ENCODE data around the gene MS4A2.
"Not testable (repeated sequence)": the region's sequence is repeated elsewhere in the genome, so short reads cannot be mapped to it uniquely, and the experiment has no call there.

Gene MS4A2

DNA sequence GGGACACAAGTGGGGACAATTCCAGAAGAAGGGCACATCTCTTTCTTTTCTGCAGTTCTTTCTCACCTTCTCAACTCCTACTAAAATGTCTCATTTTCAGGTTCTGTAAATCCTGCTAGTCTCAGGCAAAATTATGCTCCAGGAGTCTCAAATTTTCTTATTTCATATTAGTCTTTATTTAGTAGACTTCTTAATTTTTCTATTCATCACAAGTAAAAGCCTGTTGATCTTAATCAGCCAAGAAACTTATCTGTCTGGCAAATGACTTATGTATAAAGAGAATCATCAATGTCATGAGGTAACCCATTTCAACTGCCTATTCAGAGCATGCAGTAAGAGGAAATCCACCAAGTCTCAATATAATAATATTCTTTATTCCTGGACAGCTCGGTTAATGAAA, at the start of gene MS4A2:
MS4A2 (plus strand) TSS at position 301 of the 400 bp plus-strand sequence. CDS start 102 bp downstream, outside the sequence.
- no peak within 1 kb of the TSS for H3K27ac ChIP-seq (ENCODE audit: low read depth, low read length)
- H3K4me1 ChIP-seq (ENCODE audit: insufficient read depth, low read length) = no peaks in the 10 kb centered on the region

DNA sequence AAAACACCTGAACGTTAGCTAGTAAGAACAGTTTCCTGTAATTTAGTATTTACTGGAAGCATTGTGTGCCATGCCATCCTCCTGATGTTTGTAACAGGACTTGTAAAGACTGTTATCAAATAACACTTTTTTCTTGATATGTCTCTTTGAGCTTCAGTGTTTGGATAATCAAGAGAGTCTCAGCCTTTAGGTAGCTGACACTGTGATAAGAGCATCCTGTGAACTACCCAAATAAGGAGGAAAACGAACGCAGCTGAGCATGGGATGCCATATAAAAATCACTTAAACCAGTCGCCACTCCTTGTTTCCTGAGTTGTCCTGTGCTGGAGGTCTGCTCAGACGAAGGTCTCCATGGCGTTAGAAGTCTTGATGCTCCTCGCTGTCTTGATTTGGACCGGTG, 48.4 kb upstream of the MS4A2 start, which contains the start of gene OOSP2:
OOSP2 (plus strand) TSS at position 301 of the 400 bp plus-strand sequence; CDS start at position 352, 51 bp downstream.
- Histone ChIP-seq H3K27me3 (ENCODE audit: control insufficient read depth in 1 of 2, insufficient read depth in 2 of 2, low read length in 2 of 2) (no peaks in the 10 kb centered on the region), H3K4me3 (ENCODE audit: low read depth in 1 of 2, low read length in 2 of 2) (no peak within 1 kb of the TSS), H3K9me3 (ENCODE audit: low read length) (no peaks in the 10 kb centered on the region), H3K36me3 (ENCODE audit: insufficient read depth, low read length) (no peaks in the 10 kb centered on the region), H3K4me1 (ENCODE audit: insufficient read depth, low read length) (no peaks in the 10 kb centered on the region), H3K9ac (ENCODE audit: low read length) (no peak within 1 kb of the TSS), H3K27ac (ENCODE audit: low read depth, low read length) (no peak within 1 kb of the TSS)

More for the DNA sequence above, at the start of gene MS4A2:
- Histone ChIP-seq H3K4me3 (ENCODE audit: low read depth in 1 of 2, low read length in 2 of 2) (no peak within 1 kb of the TSS), H3K27me3 (ENCODE audit: control insufficient read depth in 1 of 2, insufficient read depth in 2 of 2, low read length in 2 of 2) (no peaks in the 10 kb centered on the region), H3K36me3 (ENCODE audit: insufficient read depth, low read length) (no peaks in the 10 kb centered on the region), H3K9me3 (ENCODE audit: low read length) (no peaks in the 10 kb centered on the region), H3K9ac (ENCODE audit: low read length) (no peak within 1 kb of the TSS)

DNA sequence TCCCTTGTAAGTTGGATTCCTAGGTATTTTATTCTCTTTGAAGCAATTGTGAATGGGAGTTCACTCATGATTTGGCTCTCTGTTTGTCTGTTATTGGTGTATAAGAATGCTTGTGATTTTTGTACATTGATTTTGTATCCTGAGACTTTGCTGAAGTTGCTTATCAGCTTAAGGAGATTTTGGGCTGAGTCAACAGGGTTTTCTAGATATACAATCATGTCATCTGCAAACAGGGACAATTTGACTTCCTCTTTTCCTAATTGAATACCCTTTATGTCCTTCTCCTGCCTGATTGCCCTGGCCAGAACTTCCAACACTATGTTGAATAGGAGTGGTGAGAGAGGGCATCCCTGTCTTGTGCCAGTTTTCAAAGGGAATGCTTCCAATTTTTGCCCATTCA, 38.0 kb upstream of the MS4A2 start:
- H3K9ac ChIP-seq (ENCODE audit: low read length); H3K27ac ChIP-seq (ENCODE audit: low read depth, low read length); H3K9me3 ChIP-seq (ENCODE audit: low read length); H3K4me3 ChIP-seq (ENCODE audit: low read depth in 1 of 2, low read length in 2 of 2); H3K27me3 ChIP-seq (ENCODE audit: control insufficient read depth in 1 of 2, insufficient read depth in 2 of 2, low read length in 2 of 2); H3K36me3 ChIP-seq (ENCODE audit: insufficient read depth, low read length); H3K4me1 ChIP-seq (ENCODE audit: insufficient read depth, low read length): not testable (repeated sequence)

DNA sequence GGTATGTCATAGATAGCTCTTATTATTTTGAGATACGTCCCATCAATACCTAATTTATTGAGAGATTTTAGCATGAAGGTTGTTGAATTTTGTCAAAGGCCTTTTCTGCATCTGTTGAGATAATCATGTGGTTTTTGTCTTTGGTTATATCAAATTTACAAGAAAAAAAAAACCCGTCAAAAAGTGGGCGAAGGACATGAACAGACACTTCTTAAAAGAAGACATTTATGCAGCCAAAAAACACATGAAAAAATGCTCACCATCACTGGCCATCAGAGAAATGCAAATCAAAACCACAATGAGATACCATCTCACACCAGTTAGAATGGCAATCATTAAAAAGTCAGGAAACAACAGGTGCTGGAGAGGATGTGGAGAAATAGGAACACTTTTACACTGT, 37.6 kb upstream of the MS4A2 start:
- not testable (repeated sequence) for H3K4me1 ChIP-seq (ENCODE audit: insufficient read depth, low read length); H3K36me3 ChIP-seq (ENCODE audit: insufficient read depth, low read length); H3K9ac ChIP-seq (ENCODE audit: low read length); H3K27ac ChIP-seq (ENCODE audit: low read depth, low read length); H3K9me3 ChIP-seq (ENCODE audit: low read length); H3K27me3 ChIP-seq (ENCODE audit: control insufficient read depth in 1 of 2, insufficient read depth in 2 of 2, low read length in 2 of 2); H3K4me3 ChIP-seq (ENCODE audit: low read depth in 1 of 2, low read length in 2 of 2)

DNA sequence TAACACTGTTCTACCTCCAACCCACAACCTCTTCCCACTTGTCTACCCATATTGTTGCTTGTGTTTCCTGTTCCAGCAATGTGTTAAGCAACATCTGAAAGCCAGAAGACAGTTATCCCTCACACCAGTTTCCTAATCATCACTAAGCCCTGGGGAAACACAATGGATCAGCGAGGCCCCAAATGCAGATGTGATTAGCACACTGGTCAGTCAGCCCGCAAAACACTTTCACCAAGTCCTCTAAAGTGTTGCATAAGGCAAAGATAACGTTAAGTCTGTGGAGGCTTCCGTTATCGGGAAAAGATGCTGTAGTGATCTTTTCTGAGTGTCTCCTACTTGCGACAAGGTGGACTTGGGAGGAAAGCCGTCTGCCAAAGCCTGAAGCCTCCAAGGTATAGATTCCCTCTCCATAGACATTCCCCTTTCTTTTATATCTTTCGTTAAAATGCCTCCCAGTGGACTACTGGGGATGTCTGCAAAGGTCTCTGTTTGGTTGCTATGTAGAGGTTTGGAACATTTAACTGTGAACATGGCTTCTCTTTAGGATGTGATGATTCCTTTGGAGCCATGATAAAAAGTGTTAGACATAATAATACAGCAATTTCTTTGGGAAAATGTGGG, 32.0 kb upstream of the MS4A2 start, which contains the start of gene MS4A3:
MS4A3 (plus strand) TSS at position 317 of the 621 bp plus-strand sequence. CDS start 4,496 bp downstream, outside the sequence.
- Histone ChIP-seq H3K27me3 (ENCODE audit: control insufficient read depth in 1 of 2, insufficient read depth in 2 of 2, low read length in 2 of 2) (no peaks in the 10 kb centered on the region), H3K4me1 (ENCODE audit: insufficient read depth, low read length) (no peaks in the 10 kb centered on the region), H3K9ac (ENCODE audit: low read length) (no peak within 1 kb of the TSS), H3K27ac (ENCODE audit: low read depth, low read length) (no peak within 1 kb of the TSS), H3K9me3 (ENCODE audit: low read length) (no peaks in the 10 kb centered on the region), H3K36me3 (ENCODE audit: insufficient read depth, low read length) (no peaks in the 10 kb centered on the region), H3K4me3 (ENCODE audit: low read depth in 1 of 2, low read length in 2 of 2) (no peak within 1 kb of the TSS)

DNA sequence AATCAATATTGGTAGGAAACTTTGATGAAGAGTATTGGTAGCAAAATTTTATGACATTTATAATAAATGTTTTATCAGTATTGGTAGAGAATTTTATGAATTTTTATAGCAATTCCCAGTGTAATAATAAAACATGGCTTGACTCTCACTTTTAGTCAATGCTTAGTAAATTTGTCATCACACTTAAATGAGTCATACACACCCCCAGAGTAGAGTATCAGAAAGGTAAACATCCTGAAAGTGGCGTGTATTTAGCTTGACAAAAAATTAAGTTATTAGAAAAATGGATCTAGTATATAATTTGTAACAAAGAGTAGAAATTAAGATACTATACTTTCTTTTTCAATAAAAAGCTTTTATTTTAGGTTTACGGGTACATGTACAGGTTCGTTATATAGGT, 29.4 kb upstream of the MS4A2 start:
- Histone ChIP-seq H3K9ac (ENCODE audit: low read length) (no peak overlapping the region), H3K4me1 (ENCODE audit: insufficient read depth, low read length) (no peaks in the 10 kb centered on the region), H3K4me3 (ENCODE audit: low read depth in 1 of 2, low read length in 2 of 2) (no peak overlapping the region), H3K36me3 (ENCODE audit: insufficient read depth, low read length) (no peaks in the 10 kb centered on the region), H3K27ac (ENCODE audit: low read depth, low read length) (no peak overlapping the region), H3K9me3 (ENCODE audit: low read length) (no peaks in the 10 kb centered on the region), H3K27me3 (ENCODE audit: control insufficient read depth in 1 of 2, insufficient read depth in 2 of 2, low read length in 2 of 2) (no peaks in the 10 kb centered on the region)

DNA sequence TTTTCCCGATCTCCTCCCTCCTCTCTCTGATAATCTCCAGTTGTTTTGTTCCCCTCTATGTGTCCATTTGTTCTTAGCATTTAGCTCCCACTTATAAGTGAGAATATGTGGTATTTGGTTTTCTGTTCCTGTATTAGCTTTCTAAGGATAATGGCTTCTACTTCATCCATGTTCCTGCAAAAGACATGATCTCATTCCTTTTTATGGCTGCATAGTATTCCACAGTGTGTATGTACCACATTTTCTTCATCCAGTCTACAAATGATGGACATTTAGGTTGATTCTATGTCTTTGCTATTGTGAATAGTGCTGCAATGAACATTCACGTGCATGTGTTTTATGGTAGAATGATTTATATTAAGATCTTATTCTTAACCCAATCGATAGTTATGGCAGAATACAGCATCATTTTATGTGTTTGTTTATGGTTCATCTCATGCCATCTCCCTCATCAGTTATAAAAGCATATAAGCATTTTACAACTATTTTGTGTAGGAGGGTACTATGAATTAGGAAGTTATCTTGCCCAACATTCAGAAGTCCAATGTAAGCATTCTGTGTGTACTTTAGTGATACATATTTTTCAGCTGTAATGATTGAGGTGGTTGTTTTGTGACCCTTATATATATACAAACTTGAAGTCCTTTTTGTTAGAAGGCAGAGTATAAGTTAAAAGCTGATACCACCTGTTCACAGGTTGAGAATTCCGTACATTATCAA, 28.8 kb upstream of the MS4A2 start:
- no peak overlapping the region for H3K9ac ChIP-seq (ENCODE audit: low read length)
- H3K36me3 ChIP-seq (ENCODE audit: insufficient read depth, low read length) = no peaks in the 10 kb centered on the region
- H3K4me1 ChIP-seq (ENCODE audit: insufficient read depth, low read length) = no peaks in the 10 kb centered on the region
- no peaks in the 10 kb centered on the region for H3K27me3 ChIP-seq (ENCODE audit: control insufficient read depth in 1 of 2, insufficient read depth in 2 of 2, low read length in 2 of 2)
- H3K27ac ChIP-seq (ENCODE audit: low read depth, low read length) = no peak overlapping the region
- H3K4me3 ChIP-seq (ENCODE audit: low read depth in 1 of 2, low read length in 2 of 2) = no peak overlapping the region
- H3K9me3 ChIP-seq (ENCODE audit: low read length) = no peaks in the 10 kb centered on the region

DNA sequence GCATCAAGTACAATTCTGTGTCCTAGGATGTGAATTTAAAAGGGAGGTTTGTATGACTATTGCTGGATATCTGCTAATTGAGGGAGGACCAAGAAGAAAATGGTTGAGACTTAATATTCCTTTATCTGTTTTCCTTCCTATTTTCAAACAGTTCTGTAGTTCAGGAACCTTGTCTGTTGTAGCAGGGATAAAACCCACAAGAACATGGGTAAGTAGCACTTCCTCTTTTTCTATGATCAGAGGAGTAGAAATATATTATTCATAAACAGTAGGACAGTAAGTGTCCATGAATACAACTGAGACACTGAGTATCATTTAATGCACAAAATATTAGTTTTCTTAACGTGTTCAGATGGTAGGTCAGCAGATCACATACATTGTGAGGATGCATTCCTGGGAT, 24.4 kb upstream of the MS4A2 start:
- no peak overlapping the region for H3K27ac ChIP-seq (ENCODE audit: low read depth, low read length)
- no peaks in the 10 kb centered on the region for H3K27me3 ChIP-seq (ENCODE audit: control insufficient read depth in 1 of 2, insufficient read depth in 2 of 2, low read length in 2 of 2)
- H3K4me1 ChIP-seq (ENCODE audit: insufficient read depth, low read length) = no peaks in the 10 kb centered on the region
- H3K9me3 ChIP-seq (ENCODE audit: low read length) = no peaks in the 10 kb centered on the region
- H3K4me3 ChIP-seq (ENCODE audit: low read depth in 1 of 2, low read length in 2 of 2) = no peak overlapping the region
- no peak overlapping the region for H3K9ac ChIP-seq (ENCODE audit: low read length)
- H3K36me3 ChIP-seq (ENCODE audit: insufficient read depth, low read length) = no peaks in the 10 kb centered on the region

DNA sequence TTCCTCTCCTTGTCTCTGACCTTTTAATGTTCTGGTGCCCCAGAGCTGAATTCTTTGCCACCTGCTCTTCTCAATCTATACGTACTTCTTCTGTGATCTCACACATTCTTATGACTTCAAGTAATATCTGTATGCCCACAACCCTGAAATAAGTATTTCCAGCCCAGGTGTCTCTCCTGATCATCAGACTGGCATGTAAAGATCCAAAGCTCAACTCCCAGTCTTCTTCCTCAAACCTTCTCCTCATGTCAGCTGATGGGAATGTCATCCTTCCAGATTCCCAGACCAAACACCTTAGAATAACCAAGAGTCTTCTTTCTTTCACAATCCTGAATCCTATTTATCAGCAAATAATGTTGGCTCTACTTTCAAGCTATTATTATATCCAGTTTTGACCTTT, 22.7 kb upstream of the MS4A2 start:
- Histone ChIP-seq H3K9ac (ENCODE audit: low read length) (no peak overlapping the region), H3K36me3 (ENCODE audit: insufficient read depth, low read length) (no peaks in the 10 kb centered on the region), H3K9me3 (ENCODE audit: low read length) (no peaks in the 10 kb centered on the region), H3K27me3 (ENCODE audit: control insufficient read depth in 1 of 2, insufficient read depth in 2 of 2, low read length in 2 of 2) (no peaks in the 10 kb centered on the region), H3K4me3 (ENCODE audit: low read depth in 1 of 2, low read length in 2 of 2) (no peak overlapping the region), H3K27ac (ENCODE audit: low read depth, low read length) (no peak overlapping the region), H3K4me1 (ENCODE audit: insufficient read depth, low read length) (no peaks in the 10 kb centered on the region)

DNA sequence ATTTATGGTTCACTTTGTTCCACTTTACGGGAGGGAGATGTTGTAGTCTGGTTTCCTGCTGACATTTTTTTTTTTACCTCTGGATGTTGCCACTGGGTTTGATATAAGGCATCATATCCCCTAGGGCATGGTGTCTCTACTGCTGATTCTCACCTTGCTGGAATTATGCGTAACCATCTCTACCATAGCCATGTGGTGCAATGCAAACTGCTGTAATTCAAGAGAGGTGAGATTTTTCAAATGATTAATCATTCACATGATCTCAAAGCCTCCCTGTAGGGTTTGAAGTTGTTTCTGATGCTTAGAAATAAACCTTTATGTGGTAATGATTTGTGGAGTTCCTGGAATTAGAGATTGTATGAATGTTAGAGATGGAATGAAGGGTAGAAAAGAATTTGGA, 19.0 kb upstream of the MS4A2 start:
- no peaks in the 10 kb centered on the region for H3K4me1 ChIP-seq (ENCODE audit: insufficient read depth, low read length)
- no peak overlapping the region for H3K27ac ChIP-seq (ENCODE audit: low read depth, low read length)
- no peaks in the 10 kb centered on the region for H3K27me3 ChIP-seq (ENCODE audit: control insufficient read depth in 1 of 2, insufficient read depth in 2 of 2, low read length in 2 of 2)
- H3K4me3 ChIP-seq (ENCODE audit: low read depth in 1 of 2, low read length in 2 of 2) = no peak overlapping the region
- no peak overlapping the region for H3K9ac ChIP-seq (ENCODE audit: low read length)
- no peaks in the 10 kb centered on the region for H3K36me3 ChIP-seq (ENCODE audit: insufficient read depth, low read length)
- H3K9me3 ChIP-seq (ENCODE audit: low read length) = no peaks in the 10 kb centered on the region

DNA sequence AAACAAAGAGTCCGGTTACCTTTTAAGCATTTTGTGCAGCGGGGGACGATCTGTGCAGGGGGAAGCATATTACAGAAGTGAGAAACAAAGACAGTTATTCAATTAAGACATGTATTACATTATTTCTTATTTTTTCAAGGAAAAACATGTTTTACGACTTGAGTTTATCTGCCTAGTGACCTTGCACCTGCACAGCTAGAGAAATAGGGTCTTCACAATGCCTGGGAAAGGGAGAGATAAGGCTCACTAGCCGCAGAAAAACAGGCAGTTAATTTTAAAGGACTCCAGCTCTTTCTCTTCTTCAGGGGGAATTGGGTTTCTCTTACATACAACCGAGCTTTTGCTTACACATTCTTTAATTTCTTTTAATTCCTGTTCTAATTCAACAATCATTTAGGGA, 16.8 kb upstream of the MS4A2 start:
- not testable (repeated sequence) for H3K4me3 ChIP-seq (ENCODE audit: low read depth in 1 of 2, low read length in 2 of 2); H3K9me3 ChIP-seq (ENCODE audit: low read length); H3K4me1 ChIP-seq (ENCODE audit: insufficient read depth, low read length); H3K9ac ChIP-seq (ENCODE audit: low read length); H3K36me3 ChIP-seq (ENCODE audit: insufficient read depth, low read length); H3K27ac ChIP-seq (ENCODE audit: low read depth, low read length); H3K27me3 ChIP-seq (ENCODE audit: control insufficient read depth in 1 of 2, insufficient read depth in 2 of 2, low read length in 2 of 2)

Measured in muscle layer of colon (tissue), 2 donors.